ENCODE measurements around the gene NUDT14.
A peak's percentile ranks its signal among the peaks of the same experiment; 100 is the strongest.

Gene NUDT14

DNA sequence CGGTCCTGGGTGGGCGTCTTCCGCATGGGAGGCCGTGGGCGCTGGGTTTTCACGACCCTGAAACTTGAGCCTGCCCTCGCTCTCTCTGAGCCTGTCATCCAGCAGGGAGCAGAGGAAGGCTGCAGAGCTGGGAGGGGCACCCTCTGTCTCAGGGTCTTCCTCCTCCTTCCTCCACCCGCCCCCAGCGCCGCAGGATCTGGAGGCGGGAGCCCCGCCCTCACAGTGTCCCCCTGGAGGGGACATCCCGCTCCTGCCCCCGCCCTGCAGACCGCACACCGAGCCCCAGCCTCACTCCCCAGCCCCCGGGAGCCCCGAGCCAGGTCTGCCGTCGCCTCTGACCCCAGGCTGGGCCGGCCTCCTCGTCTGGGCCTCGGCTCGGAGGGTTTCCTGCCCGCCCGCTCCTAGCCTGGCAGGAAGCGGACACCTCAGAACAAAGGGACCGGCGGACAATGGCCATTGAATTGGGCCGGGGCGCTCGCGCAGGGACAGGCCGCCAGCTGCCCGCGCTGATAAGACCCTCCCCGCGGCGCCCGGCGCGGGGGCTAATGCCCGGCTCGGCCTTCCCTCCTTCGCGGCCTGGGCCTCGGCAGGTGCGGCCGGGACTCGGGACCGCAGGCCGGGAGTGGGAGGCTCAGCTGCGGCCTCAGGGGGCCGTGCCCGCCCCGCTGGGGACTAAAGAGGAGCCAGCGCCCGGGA is 15.3 kb upstream of the NUDT14 start:
- DNase-seq: no peak

DNA sequence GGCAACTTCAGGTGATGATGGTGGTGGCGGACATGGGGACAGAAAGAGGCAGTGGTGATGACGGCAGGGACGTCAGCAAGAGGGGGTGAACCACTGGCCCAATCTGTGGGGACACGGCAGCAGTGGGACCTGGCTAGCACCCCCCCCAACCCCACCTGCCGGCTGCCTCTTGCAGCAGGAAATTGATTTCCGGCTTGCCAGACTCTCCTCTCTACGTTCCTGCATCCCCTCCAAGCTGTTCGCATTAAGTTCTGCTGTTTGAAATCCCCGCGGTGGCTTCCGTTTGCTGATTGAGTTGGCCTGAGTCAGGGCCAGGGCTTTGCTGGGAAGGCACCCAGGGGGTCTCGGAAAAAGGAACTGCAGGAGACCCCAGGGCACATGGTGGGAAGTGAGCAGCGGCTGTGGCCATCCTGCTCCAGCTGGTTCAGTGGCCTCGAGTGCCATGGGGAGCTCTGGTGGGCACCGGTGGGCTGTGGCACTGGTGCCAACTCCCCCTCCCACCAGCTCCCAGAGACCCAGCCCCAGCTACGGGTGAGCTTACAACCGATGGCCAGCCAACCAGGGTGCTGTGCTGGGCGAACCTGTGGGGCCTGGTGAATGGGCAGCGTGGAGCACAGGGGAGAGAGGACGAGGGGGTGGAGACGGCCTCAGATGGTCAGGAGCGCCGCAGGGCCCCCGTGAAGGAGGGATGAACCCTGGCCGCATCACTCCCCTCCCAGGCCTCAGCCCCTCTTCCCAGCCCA is 14.6 kb upstream of the NUDT14 start:
- no peak for DNase-seq

DNA sequence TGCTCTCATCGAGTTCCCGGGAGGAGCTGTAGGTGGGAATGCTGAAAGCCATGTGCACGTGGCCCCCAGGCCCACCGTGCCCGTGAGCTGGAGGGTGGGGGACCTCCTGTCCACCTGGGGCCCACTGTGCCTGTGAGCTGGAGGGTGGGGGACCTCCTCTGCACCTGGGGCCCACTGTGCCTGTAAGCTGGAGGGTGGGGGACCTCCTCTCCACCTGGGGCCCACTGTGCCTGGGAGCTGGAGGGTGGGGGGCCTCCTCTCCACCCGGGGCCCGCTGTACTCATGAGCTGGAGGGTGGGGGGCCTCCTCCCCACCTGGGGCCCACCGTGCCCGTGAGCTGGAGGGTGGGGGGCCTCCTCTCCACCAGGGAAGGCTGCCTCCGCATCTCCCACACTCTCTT is 13.9 kb upstream of the NUDT14 start:
- DNase-seq: no peak

DNA sequence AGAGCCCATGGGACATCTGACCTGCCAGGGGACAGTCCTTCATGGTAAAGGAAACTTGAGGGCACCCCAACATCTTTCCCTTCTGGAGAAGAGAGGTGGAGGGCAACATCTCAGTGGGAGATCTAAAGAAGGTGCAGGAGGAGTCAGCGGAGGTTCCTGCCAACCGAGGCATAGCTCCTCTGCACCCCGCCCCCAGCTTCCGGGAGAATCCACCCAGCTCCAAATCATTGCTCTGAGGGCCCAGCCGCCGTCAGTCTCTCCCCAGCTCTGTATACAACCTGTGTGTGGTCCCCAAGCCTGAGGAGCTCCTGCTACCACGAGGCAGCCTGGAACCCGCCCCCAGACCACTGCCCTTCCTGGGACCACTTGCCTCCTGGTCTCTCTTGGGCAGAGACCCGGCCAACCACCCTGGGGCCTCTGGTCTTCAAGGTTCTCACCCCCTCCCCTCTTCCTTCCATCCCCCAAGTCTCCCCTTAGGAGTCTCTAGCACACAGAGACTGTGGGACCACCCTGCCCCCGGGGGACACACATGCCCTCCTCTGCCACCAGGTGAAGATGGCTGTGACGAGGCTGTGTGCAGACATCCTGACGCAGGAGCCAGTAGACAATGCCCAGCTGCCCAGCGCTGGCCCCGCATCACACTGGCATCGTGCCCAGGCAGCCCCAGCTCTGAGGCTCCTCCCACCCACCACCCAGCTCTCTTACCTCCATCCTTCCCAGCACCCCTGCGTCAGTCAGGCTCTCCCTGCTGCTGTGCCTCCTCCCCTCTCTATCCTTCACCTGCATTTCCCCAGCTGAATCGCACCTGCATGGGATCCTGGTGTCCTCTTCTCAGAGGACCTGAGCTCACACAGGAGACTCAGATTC is 13.0 kb upstream of the NUDT14 start:
- DNase-seq: no peak

DNA sequence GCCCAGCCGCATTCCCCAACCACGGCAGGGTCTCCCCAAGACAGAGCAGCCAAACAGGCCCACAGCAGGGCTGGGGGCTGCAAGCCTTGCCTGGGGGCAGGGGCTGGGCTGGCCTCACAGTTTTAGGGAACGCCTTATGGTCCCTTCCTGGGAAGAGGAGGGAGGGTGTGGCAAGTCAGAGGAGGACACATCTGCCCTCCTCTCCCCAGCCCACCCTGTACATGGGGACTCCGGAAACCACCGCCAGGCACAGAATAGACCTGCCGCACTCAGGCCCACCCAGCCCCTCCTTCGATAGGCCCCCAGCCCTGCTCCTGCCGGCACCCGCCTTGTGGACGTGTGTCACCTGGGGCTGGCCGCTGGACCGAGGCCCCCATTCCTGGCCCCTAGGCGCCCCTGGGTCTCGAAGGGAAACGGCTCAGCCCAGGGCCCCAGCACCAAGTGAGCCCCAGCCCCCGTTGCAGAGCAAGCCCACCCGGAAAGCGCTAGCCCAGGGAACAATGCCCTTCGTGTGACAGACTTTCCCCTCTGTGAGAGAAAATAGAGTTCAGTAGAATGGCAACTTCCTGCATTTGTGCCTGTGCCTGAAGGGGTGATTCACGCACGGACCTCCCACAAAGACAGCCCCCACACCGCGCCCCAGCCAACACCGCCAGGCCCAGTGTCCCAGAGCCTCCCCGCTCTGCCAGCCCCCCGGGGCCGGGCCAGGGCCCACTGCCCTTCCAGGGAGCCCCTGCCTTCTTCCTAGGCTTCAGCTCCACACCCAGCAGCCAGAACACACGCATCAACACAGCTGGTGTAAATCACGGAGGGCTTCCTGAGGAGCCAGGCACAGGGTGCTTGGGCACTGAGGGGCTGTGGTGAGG is 12.0 kb upstream of the NUDT14 start:
- no peak for DNase-seq

DNA sequence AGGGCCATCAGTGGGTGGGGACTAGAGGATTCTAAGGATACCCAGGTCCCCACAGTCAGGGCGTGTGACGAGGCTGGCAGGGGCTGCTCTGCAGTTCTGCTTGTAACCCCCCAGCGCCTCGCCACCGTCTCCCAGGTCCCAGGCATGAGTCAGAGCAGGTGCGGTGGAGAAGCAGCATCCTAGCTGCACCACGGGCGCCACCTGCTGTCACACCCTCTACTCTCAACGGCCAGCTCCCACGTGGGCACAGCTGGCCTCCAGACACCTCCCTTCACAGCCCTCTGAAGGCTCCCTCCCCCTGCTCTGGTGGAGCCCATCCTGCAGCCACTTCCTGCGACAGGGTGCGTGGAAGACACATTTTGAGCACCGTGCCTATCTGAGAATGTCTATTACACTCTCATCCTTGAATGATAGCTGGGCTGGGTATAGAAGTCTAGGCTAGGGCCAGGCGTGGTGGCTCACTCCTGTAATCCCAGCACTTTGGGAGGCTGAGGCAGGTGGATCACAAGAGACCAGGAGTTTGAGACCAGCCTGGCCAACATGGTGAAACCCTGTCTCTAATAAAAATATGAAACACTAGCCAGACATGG is 6.9 kb upstream of the NUDT14 start:
- no peak for DNase-seq

DNA sequence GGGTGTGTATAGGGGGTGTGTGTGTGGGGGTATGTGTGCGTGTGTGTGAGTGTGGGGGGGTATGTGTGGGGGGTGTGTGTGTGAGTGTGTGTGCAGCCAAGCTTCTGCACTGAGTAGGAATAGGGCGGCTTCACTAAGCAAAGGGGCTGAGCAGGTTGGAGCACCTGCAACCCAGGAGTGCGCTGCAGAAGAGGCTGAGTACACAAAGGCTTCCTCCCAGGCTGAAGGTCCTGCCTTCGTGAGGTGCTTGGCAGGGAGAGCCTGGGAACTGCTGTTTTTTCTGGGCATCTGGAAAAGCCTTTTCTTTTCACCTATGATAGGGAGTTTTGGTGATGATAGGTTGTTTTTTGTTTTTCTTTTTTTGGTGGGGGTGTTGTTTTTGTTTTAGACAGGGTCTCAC is 6.0 kb upstream of the NUDT14 start:
- no peak for DNase-seq

DNA sequence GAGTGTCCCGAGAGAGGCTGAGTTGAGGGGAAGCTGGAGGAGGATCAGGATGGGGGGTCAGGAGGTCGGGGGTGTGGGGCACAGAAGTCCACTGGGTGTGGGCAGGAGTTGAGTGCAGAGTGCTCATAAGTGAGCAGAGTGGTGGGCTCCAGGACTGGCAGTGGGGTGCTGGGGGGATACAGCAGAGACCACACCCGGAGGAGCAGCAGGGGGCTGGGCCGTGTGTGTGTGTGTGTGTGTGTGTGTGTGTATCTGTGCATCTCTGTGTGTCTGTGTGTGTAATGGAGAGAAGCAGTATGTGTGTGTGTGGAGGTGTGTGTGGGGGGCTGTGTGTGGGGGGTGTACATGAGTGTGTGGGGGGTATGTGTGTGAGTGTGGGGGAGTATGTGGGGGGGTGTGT is 4.9 kb upstream of the NUDT14 start:
- DNase-seq: no peak

DNA sequence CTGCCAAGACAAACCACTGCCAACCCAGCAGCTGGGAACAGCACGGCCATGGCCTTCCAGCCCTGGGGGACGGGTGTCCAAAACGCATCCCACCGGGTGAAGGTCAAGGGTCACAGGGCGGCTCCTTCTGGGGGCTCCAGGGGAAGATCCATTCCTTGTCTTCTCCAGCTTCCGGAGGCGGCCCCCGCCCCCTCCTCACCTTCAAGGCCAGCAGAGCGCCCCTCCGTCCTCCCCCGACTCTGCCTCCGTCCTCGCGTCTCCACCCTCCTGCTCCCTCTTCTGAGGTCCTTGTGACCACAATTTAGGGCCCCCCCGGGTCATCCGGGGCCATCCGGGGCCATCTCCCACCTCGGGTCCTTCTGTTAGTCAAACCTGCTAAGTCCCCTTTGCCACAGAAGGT is 3.9 kb upstream of the NUDT14 start:
- DNase-seq: no peak

DNA sequence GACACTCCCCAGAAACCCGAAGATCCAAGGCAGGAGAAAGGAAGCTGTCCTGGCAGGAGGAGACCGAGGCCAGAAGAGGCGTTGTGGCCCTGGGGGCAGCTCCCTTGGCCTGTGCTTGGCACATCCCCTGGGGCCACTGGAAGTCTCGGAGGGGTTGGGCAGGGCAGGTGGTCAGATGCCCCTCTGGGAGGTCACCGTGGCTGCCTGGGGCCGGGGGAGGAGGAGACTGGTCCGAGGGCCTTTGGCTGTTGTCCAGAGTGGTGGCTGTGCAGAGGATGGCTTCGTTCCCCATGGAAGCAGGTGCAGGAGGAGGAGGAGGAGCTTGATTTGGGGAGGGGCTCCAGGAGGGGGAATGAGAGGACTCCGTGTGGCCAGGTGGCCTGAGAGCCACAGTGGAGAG is 3.3 kb upstream of the NUDT14 start:
- no peak for DNase-seq

DNA sequence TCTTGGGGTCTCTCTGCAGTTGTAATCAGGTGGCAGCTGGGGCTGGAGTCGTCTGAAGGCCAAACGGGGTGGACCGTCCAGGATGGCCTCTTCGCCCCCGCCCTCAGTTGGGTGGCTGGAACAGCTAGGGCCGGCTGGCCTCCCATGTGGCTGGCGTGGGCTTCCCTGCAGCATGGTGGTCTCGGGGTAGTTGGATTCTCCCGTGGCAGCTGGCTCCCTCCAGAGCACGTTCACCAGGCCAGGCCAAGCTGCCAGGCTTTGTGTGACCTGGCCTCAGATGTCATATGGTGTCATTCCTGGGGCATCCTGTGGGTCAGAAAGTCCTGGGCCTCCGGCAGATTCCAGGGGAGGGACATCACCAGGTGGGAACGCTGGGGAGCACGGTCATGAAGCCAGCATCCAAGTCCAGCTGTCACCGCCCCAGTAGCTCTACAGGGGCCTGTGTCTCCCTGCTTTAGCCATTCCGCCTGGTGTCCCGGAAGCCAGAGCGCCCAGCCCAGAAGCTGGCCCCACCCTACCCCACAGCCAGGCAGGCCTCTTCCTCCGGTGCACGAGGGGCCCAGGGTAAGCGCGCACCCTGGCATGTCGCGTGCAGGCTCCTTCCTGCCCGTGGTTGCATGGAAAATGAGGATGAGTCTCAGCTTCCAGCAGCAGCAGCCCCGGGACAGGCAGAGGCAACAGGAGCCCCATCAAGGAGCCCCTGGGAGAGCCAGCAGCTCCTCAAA is 1.3 kb upstream of the NUDT14 start:
- no peak for DNase-seq

DNA sequence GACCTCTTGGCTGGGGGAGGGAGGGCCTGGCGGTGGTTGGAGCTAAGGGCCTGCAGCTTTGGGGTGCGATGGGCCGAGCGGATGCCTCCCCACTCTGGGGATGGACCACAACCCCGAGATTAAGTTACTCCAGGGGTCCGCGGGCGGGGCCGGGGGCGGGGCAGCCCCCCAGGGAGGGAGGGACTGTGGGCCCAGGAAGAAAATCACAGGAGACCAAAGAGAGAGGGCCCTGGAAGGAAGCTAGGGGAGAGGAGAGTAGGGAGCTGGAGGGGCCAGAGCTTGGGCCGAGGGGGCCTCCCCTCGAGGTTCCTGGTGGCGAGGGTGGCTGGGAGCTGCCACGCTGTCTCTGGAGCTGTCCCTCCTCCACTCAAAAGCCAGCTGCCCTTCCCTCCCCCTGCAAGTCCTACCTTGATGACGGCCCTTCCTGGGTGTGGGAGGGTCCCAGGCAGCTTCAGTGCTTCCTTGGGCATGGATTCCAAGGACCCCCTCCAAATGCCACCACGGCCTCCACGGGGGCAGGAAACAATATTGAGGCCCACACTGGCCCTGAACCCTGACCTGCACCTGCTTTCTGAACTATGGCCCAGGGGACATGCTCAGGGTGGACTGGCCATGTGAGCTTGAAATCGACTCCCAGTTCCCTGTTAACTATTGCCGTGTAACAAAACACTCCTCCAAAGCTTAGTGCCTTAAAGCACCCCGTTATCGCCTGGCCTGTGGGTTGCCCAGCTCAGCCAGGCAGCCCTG is 610 bp upstream of the NUDT14 start:
- DNase-seq: no peak

DNA sequence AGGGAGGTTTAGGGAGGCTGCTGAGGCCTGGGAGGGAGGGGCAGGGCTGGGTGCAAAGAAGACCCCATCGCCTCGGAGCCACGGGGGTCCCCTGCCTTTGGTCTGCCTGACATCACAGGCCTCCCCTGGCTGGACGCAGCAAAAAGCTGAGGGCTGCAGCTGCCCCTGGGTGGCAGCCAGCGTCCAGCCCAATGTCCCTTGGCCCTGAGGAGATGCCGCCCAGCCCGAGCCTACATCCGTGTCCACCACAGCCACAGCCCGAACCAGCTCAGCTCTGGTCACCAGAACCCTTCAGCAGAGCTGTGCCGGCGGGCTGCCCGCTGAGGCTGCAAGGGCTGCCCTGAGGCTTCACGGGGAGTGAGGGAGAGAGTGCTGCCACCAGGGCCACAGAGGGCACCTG is 1.9 kb downstream of the NUDT14 start:
- no peak for DNase-seq

DNA sequence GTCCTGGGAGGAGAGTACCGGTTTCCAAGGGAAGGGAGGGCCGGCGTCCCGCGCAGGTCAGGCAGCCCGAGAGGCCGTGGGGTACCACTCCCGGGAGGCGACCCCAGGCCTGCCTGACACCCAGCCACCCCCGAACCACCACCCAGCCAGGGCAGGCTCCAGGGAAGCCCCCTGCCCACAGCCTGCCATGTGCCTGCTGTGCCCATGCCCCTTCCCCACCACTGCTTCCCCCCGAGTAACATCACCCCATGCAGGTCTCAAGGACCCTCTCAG is 2.3 kb downstream of the NUDT14 start:
- no peak for DNase-seq

DNA sequence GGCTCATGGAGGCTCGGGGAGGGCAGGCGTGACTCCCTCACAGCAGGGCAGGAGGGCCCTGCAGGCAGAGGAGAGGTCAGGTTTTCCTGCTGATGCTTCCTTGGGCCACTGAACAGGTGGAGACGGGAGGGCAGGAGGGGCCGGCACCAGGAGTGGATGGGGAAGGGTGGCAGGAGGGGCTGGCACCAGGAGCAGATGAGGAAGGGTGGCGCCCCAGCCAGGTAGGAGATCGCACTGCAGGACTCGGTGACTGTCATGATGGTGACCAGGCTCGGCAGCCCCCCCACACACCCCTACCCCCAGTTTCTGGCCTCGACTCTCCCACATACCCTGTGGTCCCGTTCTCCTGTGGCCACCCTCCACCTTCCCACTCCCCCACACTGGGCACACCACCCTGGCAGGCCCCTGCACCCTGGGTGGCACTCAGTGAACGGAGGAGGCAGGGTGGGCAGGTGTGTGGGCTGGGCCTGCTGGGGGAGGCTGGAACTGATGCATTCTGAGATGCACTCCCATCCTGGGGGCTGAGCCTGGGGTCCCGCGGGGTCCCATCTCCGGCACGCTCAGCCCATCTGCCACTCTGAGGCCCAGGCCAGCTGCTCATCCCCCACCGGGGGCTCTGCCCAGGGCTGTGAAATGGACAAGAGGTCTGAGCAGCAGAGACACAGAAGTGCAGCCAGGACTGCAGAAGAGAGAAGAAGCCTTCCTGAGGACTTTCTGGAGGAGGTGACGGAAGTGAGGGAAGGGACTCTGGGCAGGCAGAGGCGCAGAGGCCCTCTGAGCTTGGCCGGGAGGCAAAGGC is 2.8 kb downstream of the NUDT14 start:
- DNase-seq: no peak

DNA sequence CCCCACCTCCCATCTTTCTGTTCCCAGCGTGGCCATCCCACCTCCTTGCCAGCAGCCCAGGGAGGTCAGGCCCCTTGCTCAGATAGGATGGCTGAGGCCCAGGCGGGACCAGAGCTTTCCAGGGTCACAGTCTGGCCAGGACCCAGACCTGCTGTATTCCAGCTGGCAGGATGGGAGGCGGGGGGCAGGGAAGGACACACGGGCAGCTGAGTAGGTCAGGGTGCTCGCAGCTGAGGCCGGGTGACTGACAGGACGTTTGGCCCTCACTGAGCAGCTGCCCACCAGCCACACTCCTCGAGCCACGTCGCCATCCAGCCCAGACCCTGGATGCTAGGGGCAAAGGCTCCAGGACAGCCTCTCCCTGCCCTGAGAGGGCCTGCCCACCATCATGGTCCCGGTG is 4.0 kb downstream of the NUDT14 start:
- no peak for DNase-seq

DNA sequence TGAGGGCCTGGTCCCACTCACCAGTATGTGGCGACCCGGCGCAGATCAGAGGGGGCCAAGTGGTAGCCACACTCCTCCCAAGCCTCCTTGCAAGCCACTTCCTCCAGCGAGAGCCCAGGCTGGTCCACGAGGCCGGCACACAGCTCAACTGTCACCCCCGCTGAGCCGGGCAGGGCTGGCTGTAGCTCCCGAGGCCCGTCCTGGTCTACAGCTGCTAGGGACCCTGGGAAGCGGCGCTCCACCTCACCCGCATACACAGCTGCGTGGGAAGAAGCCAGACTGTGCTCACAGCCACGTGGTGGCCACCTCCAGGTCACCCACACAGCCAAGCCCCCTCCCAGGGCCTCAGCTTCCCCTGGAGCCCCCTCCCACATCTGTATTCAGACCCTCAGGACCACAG is 4.6 kb downstream of the NUDT14 start:
- no peak for DNase-seq

DNA sequence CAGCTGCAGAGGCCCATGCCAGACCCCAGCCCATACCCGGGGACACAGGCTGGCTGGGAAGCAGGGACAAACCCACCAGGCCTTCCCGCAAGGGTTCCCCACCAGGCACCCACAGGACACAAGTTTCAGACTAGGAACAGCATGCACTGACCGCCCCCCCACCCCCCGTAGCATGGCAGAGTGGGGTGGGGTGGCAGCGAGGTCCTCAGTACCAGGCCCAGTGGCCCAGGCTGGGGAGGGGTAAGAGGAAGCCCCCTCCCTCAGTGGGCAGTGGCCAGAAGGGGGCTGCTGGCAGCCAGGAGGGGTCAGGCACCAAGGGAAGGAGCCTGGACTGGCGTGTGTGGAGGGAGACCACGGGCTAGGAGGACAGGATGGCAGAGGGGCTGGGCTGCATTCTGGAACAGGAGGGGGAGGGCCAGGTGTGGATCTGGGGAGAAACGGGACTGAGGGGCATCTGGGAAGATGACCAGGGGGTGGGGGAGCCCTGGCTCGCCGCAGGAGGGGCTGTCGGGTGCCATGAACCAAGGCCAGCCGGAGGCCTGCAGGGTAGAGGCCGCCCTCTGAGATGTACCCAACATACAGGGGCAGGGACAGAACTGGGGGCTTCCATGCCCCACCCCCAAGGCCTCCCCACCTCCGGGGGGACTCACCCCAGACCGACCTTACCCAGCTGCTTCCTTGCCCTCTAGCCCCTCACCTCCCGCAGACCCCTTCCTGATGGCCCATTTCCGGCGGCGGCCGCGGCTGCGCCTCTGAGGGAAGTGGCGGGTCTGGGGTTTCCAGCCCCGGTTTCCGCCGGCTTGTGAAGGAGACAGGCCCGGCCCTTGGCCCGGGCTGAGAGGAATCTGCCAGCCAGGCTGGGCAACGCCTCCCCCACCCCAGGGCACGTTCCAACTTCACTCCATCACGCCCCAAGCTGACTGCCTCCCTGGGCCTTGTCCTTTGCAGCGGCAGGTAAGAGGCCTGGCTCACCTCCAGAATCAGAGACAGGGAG is 6.9 kb downstream of the NUDT14 start:
- DNase-seq: peak; percentile 84

DNA sequence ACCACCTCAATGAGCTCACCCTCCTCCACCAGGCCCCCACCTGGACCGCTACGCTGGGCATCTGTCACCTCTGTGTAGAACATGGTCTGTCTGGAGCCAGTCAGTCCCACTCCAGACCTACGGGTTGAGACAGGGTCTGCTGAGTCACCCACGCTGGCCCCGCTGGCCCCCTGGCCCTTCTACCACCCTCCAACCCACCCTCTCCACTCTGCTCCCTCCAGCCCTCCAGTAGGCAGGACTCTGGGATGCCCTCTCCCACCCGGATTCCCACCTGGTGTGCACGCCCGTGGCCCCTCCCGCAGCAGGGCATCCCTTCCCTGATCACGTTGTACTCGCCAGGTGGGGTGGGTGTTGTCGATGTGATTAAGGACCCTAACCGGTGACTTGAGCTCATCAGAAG is 8.0 kb downstream of the NUDT14 start:
- DNase-seq: no peak

All from KG1 (cell line).